Measurements from ENCODE around the gene CLDN19.

DNA sequence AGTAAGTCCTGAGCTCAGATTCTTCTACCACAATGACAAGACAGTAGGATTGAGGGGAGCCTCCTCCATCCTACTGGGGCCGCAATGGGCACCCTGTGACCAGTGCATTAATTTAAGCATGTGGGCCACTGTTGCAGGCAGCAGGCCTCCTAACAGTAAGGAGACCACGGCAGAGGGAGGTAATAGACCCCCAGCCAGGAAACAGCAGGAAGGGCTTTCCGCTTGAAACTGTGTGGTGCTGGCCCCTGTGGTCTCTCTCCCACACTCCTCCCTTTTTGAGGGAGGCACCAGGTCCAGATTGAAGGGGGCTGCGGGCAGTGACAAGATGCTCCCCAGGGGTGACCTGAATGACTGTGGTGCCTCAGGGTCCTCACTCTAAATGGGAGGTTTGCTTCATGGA lies 1.7 kb upstream of the CLDN19 start:
- no peak for TF ChIP-seq POLR2A (IDR thresholded peaks at IDR 0.05)
- TF ChIP-seq, protein P1, sequence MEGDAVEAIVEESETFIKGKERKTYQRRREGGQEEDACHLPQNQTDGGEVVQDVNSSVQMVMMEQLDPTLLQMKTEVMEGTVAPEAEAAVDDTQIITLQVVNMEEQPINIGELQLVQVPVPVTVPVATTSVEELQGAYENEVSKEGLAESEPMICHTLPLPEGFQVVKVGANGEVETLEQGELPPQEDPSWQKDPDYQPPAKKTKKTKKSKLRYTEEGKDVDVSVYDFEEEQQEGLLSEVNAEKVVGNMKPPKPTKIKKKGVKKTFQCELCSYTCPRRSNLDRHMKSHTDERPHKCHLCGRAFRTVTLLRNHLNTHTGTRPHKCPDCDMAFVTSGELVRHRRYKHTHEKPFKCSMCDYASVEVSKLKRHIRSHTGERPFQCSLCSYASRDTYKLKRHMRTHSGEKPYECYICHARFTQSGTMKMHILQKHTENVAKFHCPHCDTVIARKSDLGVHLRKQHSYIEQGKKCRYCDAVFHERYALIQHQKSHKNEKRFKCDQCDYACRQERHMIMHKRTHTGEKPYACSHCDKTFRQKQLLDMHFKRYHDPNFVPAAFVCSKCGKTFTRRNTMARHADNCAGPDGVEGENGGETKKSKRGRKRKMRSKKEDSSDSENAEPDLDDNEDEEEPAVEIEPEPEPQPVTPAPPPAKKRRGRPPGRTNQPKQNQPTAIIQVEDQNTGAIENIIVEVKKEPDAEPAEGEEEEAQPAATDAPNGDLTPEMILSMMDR (IDR thresholded peaks at IDR 0.05 in 8 of 11, conservative IDR thresholded peaks at IDR 0.05 in 3 of 11): no peak
- no peak for TF ChIP-seq POLR2AphosphoS5 (IDR thresholded peaks at IDR 0.05)
